H1 (cell line): ENCODE results near the gene STAT4. TPM values are rescaled to one million over a fixed set of nuclear protein-coding genes. Genes with fewer than 3 reads are reported as not detected.

ENCODE experiments used
- CBX5 ChIP-seq: fragments of 300-800, 300-1000 bp; sonication (generic); IDR thresholded peaks from 2 replicates; pipeline ENCODE4 v1.7.1; 2016; ENCODE audit warnings: antibody characterized with exemption, low read length, low read depth
- GTF2F1 ChIP-seq: IDR thresholded peaks from 2 replicates; pipeline ENCODE4 v1.6.1; 2012; ENCODE audit warnings: low read depth, low read length, improper control_type of control experiment, borderline replicate concordance
- MAX ChIP-seq: IDR thresholded peaks from 2 replicates; pipeline ENCODE4 v1.6.1; 2012; ENCODE audit warnings: inconsistent platforms
- SAP30 ChIP-seq: fragments of 300-600 bp; sonication (generic); IDR thresholded peaks from 2 replicates; pipeline ENCODE4 v1.7.1; 2012; ENCODE audit warnings: low read length, moderate library complexity, mild to moderate bottlenecking, inconsistent platforms; ENCODE audit not compliant: insufficient read depth, insufficient replicate concordance
- polyA plus RNA-seq, 7 experiments: library from polyadenylated mRNA; depleted of rRNA in 3 of 7; stranded (reverse) in 5 of 7; unstranded in 2 of 7; fragments of >200 nt in 5 of 7; fragments of 200-250 nt in 2 of 7; gene quantifications; 1 replicate in 5 of 7; 2 replicates in 1 of 7; 4 replicates in 1 of 7; pipeline versions ENCODE4 v1.2.1 to v1.2.3, GENCODE V29; 2011 to 2013; ENCODE audit warnings: missing spikeins in 2 of 7, mixed read lengths in 2 of 7
- total RNA-seq: library from RNA; stranded (reverse); fragmentation: NEBNext Ultra II Directional; extraction: Animal tissue kit (Norgen Biotek cat#: 25700); gene quantifications from 2 replicates; pipeline ENCODE4 v1.2.1, GENCODE V29; 2021

Gene STAT4
- total and polyA plus RNA-seq, 2 of the 8 experiments (the other 6 are each of a cell fraction or from before 2014, with no cell fraction given), result 0.36 to 0.63 TPM

GRCh38 chr2:190987116-190987515 lies 163.7 kb downstream of the STAT4 start (continued):
- TF ChIP-seq SAP30 (no peak), MAX (no peak), GTF2F1 (no peak), CBX5 (no peak)
- TF ChIP-seq, all 59 proteins: peak for 0
